IPS-18a (cell line): ENCODE data around the gene SDR39U1.

Experiments
- H3K27ac ChIP-seq: one replicate; pipeline ENCODE4 v1.5.1; 2013; ENCODE audit warnings: low read length
- H3K27me3 ChIP-seq: one replicate; pipeline ENCODE4 v1.6.1; 2013; ENCODE audit warnings: mild to moderate bottlenecking, low read length; ENCODE audit not compliant: control insufficient read depth, insufficient read depth
- H3K36me3 ChIP-seq: one replicate; pipeline ENCODE4 v1.6.1; 2013; ENCODE audit warnings: low read depth, low read length; ENCODE audit not compliant: control insufficient read depth
- H3K4me1 ChIP-seq: one replicate; pipeline ENCODE4 v1.6.1; 2013; ENCODE audit warnings: low read depth, low read length; ENCODE audit not compliant: control insufficient read depth
- H3K4me3 ChIP-seq: one replicate; pipeline ENCODE4 v1.5.1; 2013; ENCODE audit warnings: low read length
- H3K9ac ChIP-seq: one replicate; pipeline ENCODE4 v1.6.1; 2013; ENCODE audit warnings: mild to moderate bottlenecking, low read length, moderate library complexity
- H3K9me3 ChIP-seq: one replicate; pipeline ENCODE4 v1.6.1; 2013; ENCODE audit warnings: low read depth, low read length; ENCODE audit not compliant: control insufficient read depth

Gene SDR39U1

DNA sequence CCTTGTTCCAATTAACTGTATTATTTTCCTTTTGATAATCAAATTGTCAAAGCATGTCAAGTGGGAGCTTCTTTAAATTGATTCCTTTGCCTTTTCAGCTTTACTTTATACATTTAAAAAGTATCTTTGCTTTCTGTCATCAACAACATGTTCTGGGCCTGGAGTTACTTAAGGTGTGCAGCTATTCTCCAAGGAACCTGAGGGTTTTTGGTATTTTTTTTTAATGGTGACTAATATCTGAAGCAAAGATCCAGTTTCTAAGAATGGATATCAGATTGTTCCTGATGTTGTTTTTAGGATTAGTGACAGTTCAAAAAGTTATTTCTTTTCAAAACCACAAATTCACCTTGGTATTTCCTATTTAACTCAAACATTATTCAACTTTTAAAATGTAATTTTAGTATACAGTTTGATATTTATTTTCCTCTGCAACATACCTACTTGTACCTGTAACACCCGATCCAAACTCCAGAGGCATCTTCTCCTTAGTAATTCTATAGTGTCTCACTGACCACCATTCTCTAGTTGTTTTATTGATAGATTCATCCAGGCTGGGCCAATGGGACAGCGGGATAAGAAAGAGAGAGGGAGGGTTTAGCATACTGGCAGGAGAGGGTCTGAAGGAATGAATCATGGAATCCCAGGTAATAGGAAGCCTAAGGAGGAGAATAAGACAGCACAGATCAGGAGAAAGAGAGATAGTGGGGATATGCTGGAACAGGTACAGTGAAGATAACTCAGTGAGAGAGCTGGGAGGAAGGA lies 16.2 kb downstream of the SDR39U1 start:
- peaks cover 9% of the 10 kb centered on the region for H3K27me3 ChIP-seq
- H3K9ac ChIP-seq, result no peak overlapping the region
- no peaks in the 10 kb centered on the region for H3K36me3 ChIP-seq
- H3K27ac ChIP-seq, result no peak overlapping the region
- no peak overlapping the region for H3K4me3 ChIP-seq
- H3K9me3 ChIP-seq, result no peaks in the 10 kb centered on the region
- peaks cover 5% of the 10 kb centered on the region for H3K4me1 ChIP-seq

DNA sequence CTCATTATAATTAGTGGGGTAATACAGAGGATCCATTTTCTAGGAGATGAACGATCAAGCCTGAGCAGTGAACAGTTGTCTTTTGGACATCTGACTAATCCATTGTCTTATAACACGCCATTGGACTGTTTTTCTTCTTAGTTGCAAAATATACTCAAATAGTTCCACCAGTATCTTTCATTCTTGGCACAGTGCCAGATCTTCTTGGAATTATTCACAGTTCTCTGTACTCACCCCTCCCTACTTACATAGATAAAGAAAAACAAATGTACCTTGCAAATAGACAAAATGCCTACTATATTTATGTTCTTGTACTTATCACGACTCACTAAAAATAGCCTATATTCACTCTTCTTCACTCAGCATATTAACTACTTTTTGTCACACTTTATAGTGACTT lies 16.9 kb downstream of the SDR39U1 start:
- no peaks in the 10 kb centered on the region for H3K9me3 ChIP-seq
- peaks cover 9% of the 10 kb centered on the region for H3K27me3 ChIP-seq
- no peak overlapping the region for H3K9ac ChIP-seq
- no peaks in the 10 kb centered on the region for H3K4me1 ChIP-seq
- no peak overlapping the region for H3K27ac ChIP-seq
- no peak overlapping the region for H3K4me3 ChIP-seq
- no peaks in the 10 kb centered on the region for H3K36me3 ChIP-seq

DNA sequence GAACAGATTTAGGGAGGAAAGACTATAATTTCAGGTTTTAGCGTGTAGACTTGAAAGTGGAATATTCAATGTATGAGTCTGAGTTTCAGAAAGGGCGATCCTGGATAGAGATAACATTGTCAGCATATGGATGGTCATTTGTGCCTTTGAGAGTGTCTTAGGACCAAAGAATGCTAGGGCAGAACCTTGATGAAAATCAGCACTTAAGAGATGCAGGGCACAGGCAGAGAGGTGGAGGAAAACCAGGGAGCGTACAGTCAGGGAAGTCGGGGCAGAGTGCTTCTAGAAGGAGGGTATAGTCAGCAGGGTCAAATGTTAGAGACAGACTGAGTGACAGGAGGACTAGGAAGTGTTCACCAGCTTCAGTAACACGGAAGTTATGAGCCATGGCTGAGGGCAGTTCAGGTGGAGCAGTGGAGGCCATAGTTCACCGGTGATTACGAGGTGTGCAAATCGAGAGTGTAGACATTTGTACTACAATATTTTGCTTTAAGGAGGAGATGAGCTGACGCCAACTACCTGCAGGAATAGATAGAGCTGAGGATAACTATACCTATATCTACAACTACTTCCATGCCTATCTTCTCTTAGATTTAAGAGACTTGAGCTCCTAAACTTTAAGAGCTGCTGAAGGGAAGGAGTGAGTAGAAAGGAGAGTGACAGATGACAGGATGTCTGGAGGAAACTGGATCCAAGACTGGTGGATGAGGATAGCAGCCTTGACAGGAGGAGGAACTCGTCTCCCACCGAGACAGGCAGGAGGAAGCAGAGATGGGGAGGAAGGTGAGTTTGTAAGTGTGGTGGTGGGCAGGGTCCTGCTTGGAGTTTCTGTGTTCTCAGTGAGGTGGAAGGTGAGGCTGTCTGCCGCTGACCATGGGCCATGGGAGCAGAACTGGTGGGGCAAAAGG lies 19.6 kb downstream of the SDR39U1 start:
- no peaks in the 10 kb centered on the region for H3K9me3 ChIP-seq
- no peaks in the 10 kb centered on the region for H3K4me1 ChIP-seq
- H3K27ac ChIP-seq, result no peak overlapping the region
- H3K4me3 ChIP-seq, result no peak overlapping the region
- H3K36me3 ChIP-seq, result no peaks in the 10 kb centered on the region
- no peak overlapping the region for H3K9ac ChIP-seq
- H3K27me3 ChIP-seq, result peaks cover 11% of the 10 kb centered on the region

DNA sequence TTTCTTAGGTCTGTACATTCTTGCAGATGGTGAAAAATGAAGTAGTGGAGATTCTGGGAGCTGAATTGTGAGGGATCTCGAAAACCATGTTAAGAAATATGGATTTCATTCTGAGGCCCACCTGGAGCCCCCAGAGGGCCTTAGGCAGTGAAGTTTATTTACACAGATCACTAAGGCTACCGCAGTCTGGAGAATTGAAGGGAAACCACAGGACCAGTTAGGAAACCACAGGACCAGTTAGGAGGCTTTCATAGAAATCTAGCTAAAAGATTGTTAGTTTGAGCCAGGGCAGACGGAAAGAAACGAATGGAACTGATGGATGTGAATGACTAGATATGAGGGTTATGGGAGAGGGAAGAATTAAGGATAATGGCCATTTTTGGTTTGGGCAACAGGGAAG lies 20.3 kb downstream of the SDR39U1 start:
- Histone ChIP-seq H3K9ac (no peak overlapping the region), H3K36me3 (no peaks in the 10 kb centered on the region), H3K27ac (no peak overlapping the region), H3K4me1 (no peaks in the 10 kb centered on the region), H3K4me3 (no peak overlapping the region), H3K27me3 (peaks cover 11% of the 10 kb centered on the region), H3K9me3 (no peaks in the 10 kb centered on the region)

DNA sequence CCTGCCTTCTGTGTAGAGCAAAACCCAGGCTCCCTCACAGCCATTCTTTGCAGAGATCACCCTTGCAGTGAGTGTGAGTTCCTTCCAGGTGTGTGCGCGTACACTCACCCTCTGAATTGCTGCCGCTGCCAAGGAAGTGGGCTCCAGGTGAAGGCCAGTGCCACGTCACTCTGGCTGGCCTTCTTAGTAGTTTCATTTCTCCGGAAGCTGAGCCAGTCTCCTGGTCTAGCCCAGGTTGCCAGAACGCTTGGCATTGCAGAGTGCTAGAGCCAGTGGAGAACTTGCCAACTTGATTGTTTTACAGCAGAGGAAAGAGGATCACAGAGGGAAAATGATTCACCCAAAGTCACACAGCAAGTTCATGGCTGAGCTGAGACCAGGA lies 24.1 kb downstream of the SDR39U1 start:
- Histone ChIP-seq H3K27ac (no peak overlapping the region), H3K9me3 (no peaks in the 10 kb centered on the region), H3K4me1 (no peaks in the 10 kb centered on the region), H3K36me3 (peaks cover 3% of the 10 kb centered on the region), H3K27me3 (peaks cover 8% of the 10 kb centered on the region), H3K4me3 (no peak overlapping the region), H3K9ac (no peak overlapping the region)

DNA sequence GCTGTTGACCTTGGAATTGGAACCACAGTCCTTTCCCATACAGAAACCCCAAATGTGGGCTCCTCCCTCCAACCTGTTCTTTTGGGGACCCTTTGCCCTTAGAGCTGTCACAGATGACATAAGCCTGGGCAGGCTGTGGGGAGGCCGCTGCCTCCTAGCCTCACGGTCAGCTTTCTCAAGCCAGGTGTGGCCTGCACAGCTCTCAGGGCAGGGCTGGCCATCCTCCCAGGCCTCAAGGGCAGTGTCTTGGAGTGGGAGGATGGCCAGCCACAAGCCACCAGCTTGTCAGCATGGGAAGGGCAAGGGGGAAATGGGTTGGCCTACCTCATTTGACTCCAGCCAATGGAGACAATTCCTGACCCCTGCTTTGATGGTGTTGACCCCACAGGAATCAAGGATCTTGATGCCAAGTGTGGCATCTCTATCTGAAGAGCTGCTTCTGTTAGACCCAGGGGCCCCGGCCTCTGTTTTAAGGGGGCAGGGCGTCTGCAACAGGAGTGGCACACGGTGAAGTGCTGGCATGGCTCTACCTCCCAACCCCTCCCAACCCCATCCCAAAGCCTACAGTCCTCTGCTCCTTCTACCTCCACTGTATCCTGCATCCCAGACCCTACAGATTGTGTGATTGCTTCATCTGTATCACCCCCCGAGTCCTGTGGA lies 24.6 kb downstream of the SDR39U1 start:
- Histone ChIP-seq H3K27ac (no peak overlapping the region), H3K27me3 (peaks cover 8% of the 10 kb centered on the region), H3K9ac (no peak overlapping the region), H3K36me3 (peaks cover 6% of the 10 kb centered on the region), H3K9me3 (no peaks in the 10 kb centered on the region), H3K4me3 (no peak overlapping the region), H3K4me1 (no peaks in the 10 kb centered on the region)

DNA sequence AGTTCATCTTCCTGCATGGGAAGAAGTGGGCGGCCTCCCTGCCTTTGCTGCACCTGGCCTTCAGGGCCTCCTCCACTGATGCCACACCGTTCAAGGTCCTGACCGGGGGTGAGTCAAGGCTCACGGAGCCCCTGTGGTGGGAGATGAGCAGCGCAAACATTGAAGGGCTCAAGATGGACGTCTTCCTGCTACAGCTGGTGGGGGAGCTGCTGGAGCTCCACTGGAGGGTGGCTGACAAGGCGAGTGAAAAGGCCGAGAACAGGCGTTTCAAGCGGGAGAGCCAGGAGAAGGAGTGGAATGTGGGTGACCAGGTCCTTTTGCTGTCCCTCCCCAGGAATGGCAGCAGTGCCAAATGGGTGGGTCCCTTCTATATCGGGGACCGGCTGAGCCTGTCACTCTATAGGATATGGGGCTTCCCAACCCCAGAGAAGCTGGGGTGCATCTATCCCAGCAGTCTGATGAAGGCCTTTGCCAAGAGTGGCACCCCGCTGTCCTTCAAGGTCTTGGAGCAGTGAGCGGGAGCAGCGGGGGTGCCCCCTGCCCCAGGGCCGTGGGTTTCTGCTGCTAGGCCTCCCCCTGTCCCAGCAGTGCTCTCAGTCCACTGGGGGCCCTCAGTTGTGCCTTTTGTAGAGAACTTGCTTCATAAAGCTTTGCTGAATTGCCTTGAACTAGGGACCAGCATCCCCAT lies 25.5 kb downstream of the SDR39U1 start:
- Histone ChIP-seq H3K9ac (no peak overlapping the region), H3K27me3 (peaks cover 8% of the 10 kb centered on the region), H3K27ac (no peak overlapping the region), H3K36me3 (peaks cover 8% of the 10 kb centered on the region), H3K4me3 (no peak overlapping the region), H3K4me1 (no peaks in the 10 kb centered on the region), H3K9me3 (no peaks in the 10 kb centered on the region)

DNA sequence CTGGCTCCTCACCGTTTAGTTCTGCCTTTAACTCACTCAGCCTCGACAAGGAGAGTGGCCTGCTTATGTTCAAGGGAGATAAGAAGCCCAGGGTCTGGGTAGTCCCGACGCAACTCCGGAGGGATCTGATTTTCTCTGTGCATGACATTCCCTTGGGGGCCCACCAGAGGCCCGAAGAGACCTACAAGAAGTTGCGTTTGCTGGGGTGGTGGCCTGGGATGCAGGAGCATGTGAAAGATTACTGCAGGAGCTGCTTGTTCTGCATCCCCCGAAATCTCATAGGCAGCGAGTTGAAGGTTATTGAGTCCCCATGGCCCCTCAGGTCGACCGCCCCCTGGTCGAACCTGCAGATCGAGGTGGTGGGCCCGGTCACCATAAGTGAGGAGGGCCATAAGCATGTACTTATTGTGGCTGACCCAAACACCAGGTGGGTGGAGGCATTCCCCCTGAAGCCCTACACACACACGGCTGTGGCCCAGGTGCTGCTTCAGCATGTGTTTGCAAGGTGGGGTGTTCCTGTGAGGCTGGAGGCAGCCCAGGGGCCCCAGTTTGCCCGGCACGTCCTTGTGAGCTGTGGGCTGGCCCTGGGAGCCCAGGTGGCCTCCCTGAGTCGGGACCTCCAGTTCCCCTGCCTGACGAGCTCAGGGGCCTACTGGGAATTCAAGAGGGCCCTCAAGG lies 26.2 kb downstream of the SDR39U1 start:
- no peaks in the 10 kb centered on the region for H3K4me1 ChIP-seq
- peaks cover 8% of the 10 kb centered on the region for H3K27me3 ChIP-seq
- no peak overlapping the region for H3K27ac ChIP-seq
- no peak overlapping the region for H3K4me3 ChIP-seq
- H3K36me3 ChIP-seq, result peaks cover 8% of the 10 kb centered on the region
- H3K9me3 ChIP-seq, result no peaks in the 10 kb centered on the region
- no peak overlapping the region for H3K9ac ChIP-seq

DNA sequence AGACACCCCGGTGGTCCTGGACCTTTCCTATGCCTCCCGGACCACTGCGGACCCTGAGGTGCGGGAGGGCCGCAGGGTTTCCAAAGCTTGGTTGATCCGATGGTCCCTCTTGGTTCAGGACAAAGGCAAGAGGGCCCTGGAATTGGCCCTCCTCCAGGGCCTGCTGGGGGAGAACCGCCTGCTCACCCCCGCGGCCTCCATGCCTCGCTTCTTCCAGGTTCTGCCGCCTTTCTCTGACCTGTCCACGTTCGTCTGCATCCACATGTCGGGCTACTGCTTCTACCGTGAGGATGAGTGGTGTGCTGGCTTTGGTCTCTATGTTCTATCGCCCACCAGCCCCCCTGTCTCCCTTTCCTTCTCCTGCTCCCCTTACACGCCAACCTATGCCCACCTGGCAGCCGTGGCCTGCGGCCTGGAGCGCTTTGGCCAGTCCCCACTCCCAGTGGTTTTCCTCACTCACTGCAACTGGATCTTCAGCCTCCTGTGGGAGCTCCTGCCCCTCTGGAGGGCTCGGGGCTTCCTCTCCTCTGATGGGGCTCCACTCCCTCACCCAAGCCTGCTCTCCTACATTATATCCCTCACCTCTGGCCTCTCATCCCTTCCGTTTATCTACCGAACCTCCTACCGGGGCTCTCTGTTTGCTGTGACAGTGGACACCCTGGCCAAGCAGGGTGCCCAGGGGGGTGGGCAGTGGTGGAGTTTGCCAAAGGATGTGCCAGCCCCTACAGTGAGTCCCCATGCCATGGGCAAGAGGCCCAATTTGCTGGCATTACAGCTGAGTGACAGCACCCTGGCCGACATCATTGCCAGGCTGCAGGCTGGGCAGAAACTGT lies 26.9 kb downstream of the SDR39U1 start:
- no peak overlapping the region for H3K27ac ChIP-seq
- H3K9ac ChIP-seq, result no peak overlapping the region
- peaks cover 8% of the 10 kb centered on the region for H3K36me3 ChIP-seq
- no peak overlapping the region for H3K4me3 ChIP-seq
- peaks cover 8% of the 10 kb centered on the region for H3K27me3 ChIP-seq
- no peaks in the 10 kb centered on the region for H3K9me3 ChIP-seq
- no peaks in the 10 kb centered on the region for H3K4me1 ChIP-seq

DNA sequence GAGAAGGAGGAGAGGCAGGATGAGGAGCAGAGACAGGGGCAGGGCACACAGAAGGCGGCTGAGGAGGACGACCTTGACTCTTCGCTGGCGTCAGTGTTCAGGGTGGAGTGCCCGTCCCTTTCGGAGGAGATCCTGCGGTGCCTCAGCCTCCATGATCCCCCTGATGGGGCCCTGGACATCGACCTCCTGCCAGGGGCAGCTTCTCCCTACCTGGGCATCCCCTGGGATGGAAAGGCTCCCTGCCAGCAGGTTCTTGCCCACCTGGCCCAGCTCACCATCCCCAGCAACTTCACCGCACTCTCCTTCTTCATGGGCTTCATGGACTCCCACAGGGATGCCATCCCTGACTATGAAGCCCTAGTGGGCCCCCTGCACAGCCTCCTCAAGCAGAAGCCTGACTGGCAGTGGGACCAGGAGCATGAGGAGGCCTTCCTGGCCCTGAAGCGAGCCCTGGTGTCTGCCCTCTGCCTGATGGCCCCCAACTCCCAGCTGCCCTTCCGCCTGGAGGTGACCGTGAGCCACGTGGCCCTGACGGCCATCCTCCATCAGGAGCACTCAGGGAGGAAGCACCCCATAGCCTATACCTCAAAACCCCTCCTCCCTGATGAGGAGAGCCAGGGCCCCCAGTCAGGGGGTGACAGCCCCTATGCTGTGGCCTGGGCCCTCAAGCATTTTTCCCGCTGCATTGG lies 27.7 kb downstream of the SDR39U1 start:
- Histone ChIP-seq H3K27me3 (peaks cover 8% of the 10 kb centered on the region), H3K36me3 (peaks cover 8% of the 10 kb centered on the region), H3K4me1 (no peaks in the 10 kb centered on the region), H3K27ac (no peak overlapping the region), H3K4me3 (no peak overlapping the region), H3K9ac (no peak overlapping the region), H3K9me3 (no peaks in the 10 kb centered on the region)
